Left hindlimb (tissue), 1 donor: ENCODE data around the gene TOX3.

Source experiments
- DNase-seq: peaks from one replicate; pipeline ENCODE4 v3.0.0-alpha.2; 2018

TOX3 gene

DNA sequence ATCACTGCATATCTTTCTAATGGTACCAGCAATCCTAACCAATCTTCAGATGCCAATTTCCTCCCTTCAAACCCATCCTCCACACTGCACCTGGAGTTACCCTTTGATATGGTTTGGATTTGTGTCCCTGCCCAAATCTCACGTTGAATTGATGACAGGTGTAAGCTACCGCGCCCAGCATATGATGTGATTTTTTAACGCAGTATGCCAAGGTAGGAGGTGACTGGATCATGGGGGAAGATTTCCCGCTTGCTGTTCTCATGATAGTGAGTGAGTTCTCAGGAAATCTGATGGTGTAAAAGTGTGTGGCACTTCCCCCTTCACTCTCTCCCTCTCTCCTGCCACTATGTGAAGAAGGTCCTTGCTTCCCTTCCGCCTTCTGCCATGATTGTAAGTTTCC is 57.0 kb downstream of the TOX3 start:
- DNase-seq, result no peak

DNA sequence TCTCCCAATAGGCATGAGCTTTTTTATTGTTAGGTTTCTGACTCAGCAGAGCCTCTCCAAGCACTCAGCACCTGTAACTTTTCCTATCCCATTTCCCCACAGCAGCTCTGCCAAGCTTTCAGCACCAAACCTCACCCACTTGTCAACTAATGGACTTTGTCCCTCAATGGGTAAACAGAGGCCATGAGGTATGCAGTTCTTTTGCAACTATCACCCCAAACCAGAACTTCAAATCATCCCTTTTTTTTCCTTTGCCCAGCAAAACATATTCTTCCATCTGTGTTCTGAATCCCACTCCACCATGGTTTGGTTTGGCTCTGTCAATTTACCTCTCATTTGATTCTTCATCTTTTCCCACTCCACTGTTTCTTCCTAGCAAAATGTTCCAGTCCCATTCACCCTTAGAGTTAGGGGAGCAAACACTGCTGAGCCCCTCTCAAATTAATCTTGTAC is 58.1 kb downstream of the TOX3 start:
- DNase-seq, result no peak

DNA sequence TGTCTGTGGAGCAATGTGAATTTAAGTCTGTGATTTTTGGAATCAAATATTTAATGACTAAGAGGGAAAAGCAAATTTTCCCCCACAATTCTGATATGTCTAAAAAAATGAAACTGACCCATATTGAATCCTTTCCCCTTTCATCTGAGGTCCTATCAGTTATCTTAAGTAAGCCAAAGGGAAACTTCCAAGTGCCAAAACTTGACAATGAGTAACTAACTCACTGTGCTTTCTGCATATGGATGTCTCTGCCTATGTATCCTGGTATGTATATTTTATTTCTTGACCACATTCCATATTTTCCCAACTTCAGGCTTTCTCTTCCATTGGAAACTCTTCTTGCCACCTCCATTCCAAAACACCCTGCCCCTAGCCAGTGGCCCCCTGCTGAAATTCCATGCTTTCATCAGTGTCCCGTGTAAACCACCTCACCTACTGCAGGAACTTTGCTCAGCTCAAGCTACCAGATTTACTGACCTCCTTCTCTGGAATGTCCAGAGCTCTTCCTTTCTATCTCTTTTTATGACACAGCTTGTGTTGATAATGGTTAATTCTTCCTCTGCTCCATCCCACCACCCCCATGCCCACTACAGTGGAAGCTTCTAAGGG is 59.0 kb downstream of the TOX3 start:
- no peak for DNase-seq

DNA sequence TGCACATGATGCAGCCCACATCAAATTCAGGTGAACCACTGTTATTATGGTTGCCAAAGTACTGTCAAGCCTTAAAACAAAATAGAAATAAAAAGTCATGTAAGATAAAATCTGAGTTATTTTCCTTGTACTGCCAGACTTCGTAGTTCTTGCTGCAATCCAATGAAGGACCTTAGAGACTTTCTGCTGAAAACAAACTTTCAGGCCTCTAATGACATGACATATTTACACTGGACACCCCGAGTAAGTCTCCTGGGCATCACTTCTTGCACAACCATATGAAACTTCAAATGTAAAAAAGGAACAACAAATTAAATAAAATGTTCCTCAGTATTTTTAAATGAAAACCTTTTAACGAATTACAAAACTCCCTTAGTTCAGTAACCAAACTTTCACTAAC is 66.7 kb downstream of the TOX3 start:
- DNase-seq, result no peak

DNA sequence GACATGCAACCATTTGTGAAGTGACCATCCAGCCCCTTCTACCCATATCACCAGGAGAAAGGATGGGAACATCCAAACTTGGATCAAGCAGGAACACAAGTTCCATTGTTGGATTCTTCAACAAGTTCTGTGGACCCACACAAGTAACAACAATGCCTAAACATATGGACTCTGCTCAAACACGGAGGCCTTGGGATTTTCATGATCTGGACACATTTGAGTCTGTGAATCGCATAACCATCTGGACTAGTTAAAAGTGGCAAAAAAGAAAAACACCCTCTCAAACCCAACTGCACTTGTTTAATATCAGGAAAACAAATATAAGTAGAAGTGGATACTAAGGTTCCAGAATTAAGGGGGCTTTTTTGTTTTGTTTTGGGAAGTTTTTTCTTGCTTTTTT is 70.8 kb downstream of the TOX3 start:
- no peak for DNase-seq

DNA sequence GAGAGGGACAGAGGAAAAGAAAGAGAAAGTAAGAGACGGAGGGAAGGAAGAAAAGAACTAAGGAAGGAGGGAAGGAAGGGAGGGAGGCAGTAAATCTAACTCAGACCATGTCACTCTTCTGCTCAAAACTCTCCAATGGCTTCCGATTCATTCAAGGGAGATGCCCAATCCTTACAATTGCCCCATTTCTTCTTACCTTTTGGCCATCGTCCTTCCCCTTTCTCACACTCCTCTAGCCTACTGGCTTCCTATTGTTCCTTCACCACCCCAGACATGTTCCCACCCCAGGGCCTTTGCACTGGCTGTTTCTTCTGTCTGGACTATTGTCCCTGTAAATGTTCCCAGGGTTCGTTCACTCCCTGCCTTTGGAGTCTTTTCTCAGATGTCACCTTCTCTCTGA is 72.3 kb downstream of the TOX3 start:
- DNase-seq, result no peak

DNA sequence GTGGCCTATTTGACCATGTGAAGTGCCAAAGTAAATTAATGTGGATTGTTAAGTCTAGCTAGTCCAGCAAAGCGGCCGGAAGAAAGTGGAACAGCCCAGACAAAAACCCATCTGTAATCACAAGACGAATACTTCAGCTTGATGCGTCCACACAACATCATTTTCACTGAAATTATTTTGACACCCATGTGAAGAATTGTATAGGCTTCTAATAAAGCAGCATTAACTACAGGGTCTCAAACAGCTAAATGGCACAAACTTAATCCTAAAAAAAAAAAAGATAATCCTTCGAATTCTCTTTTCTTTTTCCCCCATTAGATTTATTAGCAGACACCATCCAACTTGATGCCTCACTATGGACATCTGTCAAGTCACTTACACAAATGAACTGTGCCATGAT is 73.8 kb downstream of the TOX3 start:
- DNase-seq, result no peak

DNA sequence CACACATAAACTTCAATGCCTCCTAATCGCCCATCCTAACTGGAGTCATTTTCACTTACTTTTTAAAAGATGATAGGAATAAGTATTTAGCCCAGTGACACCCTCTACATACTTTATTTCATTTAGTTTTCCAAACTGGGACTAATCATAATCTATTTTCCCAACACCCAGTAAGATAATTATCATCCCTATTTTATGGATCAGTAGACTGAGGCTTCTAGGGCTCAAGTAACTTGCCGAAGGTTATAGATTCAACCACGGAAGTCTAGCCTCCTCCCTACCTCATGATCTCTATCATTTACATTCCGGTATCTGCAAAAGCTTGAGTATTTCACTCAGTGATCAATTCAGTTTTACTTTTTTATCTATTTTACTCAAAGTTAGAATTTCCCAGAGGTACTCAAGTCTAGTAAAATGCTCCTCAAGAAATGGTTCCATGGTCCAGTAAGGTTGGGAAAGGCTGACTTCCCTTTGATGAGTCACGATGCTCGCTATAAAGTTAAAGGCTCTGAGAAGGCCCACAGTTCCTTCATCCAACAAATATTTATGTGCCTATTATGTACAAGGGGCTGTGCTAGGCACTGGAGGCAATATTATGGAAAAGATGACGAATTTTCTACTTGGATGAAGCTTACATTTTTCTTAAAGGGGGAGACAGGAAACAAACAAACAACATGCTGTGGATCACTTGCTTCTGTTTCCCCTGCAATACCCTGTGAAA is 75.1 kb downstream of the TOX3 start:
- no peak for DNase-seq

DNA sequence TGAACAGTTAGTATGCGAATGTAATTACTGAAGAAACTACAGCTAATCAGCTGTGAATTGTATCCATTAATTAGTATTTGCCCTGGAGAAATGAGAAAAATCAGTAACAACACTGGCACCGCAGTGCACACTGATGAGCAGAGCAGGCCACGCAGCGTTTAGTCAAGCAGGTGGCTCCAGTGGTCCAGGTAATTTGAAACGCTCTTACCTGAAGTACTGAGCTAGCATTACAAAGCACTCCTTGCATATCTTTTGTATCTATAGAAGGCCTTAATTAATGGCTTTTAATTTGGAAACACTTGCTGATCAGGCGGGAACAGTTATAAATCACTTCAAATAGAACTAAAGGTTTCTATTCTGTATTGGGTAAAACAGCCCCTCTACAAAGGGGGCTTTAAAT is 76.4 kb downstream of the TOX3 start:
- no peak for DNase-seq

DNA sequence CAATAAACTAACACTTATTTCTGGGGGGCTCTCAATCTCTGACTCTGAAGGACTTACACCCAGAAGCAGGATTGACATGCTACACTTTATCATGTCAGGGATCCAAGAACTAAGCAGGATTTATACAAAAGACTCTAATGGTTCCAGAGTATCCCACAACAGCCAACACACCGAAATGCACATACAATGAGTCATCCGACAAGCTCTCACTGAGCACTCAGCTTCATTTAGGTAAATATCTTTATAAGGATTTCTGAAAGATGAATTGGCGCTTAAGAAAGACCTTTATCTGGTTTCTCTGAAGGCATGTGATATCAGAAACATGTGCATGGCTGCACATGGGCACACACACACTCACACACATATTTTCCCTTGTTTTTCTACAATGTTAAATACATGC is 77.2 kb downstream of the TOX3 start:
- DNase-seq, result no peak

DNA sequence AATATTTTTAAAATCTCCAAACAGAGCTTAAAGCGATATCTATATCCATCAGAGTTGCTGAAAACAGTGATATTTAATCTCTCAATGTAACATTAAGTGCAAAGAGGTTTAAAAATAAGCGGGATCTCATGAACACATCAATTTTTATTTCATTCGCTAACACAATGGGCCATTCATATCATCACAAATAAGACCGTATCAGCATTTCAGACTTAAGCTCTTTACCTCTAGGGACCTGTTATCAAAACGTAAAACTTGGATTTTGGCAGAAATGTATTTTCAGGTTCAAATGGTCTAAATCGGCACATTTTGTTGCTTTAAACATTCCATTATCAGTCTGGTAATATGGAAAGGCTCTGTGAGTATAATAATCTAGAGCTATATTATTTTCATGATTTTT is 77.9 kb downstream of the TOX3 start:
- DNase-seq, result no peak

DNA sequence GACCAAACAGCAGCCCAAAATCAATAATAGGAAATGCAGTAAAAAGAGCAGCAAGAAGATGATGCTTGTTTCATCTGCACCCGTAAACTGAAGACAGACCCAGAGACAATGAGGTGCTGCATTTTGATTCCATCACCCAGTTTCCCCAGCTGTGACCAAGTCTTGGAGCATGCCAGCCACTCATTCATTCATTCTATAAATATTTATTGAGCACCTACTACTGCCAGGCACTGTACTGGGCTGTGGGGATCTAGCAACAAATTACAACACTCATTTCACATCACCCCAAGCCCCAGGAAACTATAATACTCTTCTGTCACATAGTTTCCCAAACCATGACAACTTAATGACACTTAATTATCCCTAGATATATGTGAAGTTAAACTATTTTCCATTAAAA is 79.2 kb downstream of the TOX3 start:
- no peak for DNase-seq

DNA sequence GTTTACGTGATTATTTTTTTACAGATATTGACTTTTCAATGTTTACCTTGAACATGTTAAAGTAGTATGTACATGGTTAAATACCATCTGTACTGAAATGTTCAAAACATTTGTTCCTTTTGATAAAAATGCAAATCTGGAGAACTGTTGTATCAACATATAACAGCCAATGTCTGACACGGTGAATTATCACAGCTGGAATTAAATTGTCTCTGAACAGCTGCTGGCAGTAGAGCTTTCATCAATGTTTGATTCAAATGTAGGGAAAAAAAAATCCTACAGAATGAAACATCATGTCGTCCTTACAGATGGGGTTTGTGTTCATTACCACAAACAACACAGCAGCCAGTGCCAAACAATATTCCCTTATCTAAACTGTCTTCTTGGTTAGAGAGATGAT is 79.9 kb downstream of the TOX3 start:
- no peak for DNase-seq

DNA sequence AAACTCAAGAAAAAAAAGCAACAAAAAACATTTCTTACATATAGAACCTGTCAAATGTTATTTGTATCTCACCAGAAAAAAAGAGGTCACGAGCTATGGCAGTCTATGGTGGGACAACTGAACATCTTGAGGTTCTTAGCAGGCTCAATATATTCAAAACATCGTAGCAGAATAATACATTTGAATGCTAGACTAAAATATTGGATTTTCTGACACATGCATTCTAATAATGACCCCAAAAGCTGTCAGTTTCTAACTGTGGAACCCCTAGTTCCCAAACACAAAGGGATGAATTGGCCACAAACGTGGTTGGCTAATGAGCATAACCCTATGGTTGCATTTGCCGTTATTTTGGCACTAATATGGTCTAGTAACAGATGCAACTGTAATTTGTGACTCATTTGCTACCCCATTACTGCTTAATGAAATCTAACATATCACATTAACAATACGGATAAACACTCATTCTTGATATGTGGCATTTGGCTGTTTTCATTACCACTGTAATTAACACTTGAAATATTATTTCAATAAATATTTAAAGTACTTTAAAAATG is 81.2 kb downstream of the TOX3 start:
- no peak for DNase-seq

DNA sequence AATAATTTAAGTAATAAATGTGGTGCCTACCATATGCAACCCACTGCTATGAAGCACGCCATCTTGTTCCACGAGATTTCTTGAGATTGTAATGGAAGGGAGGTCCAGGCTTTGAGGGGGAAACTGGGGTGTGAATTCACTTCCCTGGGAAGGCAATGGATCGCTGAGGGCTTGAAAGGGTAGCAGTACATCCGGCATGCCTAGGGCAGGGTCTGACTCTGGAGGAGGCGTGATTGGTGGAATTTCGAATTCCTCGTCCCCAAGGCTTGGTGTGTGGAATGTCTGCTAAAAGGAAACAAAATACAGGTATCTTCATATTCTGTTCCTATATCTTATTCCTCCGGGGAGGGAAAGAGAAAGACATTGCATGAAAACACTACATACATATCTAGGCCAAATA is 83.0 kb downstream of the TOX3 start:
- no peak for DNase-seq

DNA sequence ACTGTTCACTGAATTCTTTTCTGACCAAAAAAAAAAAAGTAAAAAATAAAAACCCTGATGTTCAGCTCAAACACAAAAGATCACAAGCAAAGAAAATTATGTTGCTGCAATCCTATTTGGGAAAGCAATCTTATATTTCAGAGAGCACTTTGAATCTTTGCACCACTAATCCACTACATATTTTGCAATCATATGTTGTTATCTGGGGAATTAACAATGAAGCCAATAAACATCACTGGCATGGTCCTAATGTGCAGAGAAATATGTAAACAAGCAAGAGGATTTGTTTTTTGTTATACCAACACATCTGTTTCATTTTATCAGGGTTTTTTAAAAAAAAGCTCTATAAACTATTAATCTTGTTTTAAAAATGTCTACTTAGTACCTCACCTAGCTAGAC is 84.1 kb downstream of the TOX3 start:
- no peak for DNase-seq

DNA sequence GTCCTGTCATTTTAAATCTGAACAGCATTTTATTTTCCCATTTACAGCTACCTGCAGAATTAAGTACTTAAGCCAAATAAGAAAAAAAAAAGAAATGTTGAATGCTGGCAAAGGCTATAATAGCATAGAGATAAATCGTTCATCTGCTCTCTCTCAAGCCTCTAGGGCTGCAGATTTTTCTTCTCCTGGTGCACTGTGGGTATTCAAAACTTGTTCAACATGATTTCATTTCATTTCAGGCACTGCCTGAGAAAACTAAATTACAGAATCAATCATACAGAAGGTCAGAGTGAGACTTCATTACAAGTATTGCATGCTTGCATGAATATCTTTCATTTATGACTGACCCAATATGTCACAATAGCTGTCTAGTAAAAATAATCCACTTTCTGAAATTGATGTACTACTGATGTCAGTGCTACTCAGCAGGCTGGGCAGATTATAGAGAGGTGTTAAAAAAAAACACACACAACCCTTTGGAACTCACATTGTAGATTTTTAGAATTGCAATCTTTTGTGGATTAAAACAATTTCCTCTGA is 86.2 kb downstream of the TOX3 start:
- DNase-seq, result no peak

DNA sequence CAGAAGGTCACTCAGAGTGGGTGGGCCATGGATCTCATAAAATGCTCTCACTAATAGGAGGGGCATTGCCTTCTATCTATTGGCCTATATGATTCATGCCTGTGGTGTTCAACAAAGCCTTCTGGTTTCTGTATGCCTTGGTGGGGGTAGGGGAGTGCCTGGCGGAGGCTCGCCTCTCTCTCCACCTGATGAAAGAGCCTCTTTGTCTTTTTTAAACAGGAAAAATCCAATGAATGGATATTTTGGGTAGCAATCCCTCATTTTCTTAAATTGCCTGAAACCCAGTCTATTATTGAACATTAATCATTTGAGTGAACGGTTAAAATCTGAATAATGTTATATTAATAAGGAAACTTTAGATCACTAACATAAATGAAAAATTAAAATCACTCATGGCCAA is 90.6 kb downstream of the TOX3 start:
- DNase-seq, result no peak

DNA sequence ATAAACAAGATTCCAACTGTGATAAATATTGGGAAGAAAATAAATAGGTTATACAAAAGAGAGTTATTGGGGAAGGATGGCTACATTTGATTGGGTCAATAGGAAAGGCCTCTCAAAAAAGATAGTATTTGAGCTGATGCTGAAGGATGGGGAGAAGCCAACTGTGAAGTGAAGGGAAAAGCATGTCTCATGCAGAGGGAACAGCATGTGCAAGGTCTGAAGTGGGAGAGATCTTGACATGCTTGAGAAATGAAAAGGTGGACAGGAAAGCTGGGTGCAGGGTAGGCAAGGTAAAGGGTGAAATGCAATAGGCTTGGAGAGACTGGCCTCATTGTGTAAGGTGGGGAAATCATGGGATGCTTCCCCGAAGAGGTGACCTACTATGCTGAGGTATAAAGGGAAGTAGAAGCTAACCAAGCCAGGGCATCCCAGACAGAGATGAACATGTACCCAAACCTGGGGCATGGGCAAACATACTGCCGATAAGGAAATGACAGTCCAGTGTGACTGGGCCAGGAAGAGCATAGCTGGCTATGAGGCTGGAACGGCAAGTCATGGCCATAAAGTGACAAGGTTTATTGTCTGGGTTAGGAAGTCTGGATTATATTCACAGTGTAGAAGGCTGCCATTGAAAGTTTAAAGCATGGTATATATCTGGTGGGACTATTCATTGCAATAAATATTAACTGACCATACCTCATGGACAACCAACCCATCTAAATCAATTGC is 91.2 kb downstream of the TOX3 start:
- no peak for DNase-seq

DNA sequence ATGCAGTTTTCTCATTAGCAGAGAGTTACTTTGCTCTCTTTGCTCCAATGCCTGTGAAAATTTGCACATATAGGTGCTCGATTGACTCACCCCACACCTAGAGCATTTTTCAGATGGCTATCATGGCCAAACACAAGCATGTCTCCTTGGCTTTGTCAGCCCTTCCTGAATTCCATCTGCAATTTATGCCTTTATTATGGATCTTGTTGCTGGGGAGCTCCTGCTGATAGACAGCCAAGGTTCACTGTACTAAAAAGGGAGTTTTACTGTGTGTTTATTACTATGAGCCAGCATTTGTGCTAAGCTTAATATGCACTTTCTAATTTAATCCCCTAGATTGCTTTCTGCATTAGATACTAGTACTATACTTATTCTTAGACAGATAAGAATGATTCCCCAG is 93.3 kb downstream of the TOX3 start:
- DNase-seq, result no peak

DNA sequence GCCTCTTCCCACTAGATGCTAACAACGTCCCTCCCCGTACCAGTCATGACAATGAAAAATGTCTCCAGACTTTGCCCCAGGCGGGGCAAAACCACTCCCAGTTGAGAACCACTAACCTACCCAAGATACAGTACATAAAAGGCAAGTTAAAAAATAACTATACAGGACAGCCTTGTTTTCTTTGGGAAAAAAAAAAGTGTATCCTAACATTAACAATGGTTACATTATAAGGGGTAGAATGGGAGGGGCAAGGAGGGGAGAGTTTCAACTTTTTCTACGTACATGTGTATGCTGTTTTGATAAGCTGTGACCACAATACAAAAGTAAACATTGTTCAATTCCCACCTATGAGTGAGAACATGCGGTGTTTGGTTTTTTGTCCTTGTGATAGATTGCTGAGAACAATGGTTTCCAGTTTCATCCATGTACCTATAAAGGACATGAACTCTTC is 94.9 kb downstream of the TOX3 start:
- no peak for DNase-seq

DNA sequence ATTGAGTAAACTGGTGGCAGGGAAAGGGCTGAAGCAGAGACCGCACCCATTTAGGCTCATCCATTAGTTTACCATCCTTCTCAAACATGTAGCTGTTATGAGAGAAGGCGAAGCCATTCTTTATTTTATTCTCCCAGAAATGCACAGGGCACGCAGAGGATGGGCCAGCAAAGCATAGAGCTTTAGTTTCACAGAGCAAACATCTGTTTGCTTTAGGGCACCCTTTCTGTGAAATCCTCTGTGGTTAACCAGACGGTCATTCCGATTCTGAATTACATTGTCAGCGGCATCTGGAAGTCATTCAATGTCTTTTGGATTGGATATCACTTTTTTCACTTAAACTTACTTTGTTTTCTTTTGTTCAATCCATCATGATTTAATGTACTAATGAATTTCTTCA is 96.0 kb downstream of the TOX3 start:
- no peak for DNase-seq

DNA sequence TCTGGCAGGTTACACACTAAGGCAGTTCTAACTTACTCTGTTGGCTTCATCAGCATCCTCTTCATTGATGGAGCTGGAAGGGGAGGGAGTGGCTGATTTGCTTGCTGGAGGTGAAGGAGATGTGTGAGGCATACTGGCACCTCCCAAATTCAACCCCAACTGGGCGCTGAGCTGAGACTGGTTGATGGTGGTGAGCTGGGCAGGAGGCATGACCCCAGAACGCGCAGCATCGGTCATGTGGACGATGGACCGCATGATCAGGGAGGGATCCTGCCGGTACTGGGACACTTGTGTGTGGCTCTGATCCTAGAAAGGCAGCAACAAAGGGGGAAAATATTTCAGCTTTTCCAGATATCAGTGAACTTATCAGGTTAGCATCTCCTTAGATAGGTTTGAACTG is 96.7 kb downstream of the TOX3 start:
- no peak for DNase-seq

DNA sequence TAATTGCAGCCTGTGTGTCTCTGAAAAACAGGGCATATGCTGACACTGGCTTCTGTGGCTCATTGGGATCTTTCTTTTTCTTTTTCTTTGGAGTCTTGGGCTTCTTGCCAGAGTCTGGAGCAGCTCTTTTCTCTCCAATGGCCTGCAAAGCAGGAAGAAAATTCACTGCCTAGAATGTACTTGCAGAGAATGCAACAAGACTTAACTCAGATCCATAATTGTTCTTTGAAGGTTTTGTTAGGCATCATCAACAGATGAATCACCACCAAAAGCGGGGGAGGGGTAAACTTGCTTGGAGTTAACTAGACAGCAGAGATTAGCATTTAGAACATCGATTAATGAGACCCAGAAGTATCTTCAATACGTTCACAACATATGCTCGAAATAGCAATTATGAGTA is 100.9 kb downstream of the TOX3 start:
- no peak for DNase-seq
